IMR-90 (cell line): ENCODE measurements around the gene WBP1L. TPM values are rescaled to one million over a fixed set of nuclear protein-coding genes. Genes with fewer than 3 reads are reported as not detected.

ENCODE experiments used
- ATAC-seq: fragments of 200-7000 bp; cut with Tn5 transposase; 2 replicates; pipeline ENCODE4 v1.9.1; 2020; ENCODE audit warnings: low read depth, mild to moderate bottlenecking, moderate library complexity
- BruUV-seq: library from RNA; stranded (reverse); fragments of 400-500 nt; replicated peaks from 2 replicates; lab custom pipeline; 2021; lab: Mats Ljungman, UMichigan
- CTCF ChIA-PET: fragments of 300-600 bp; formaldehyde crosslinking; extraction: SDS; loops from one replicate; lab custom pipeline; 2021; ENCODE audit warnings: antibody characterized with exemption; lab: Yijun Ruan, JAX
- POLR2A ChIA-PET: fragments of 300-600 bp; sonication (Branson Sonifier 250); formaldehyde crosslinking; loops from one replicate; lab custom pipeline; 2022; ENCODE audit warnings: antibody characterized with exemption; ENCODE audit not compliant: unreplicated experiment; lab: Charles Lee
- DNase-seq: peaks from one replicate; pipeline ENCODE4 v3.0.0; 2013
- H2AFZ ChIP-seq: replicated peaks from 2 replicates; pipeline ENCODE3; 2013; ENCODE audit warnings: low read length, mild to moderate bottlenecking; ENCODE audit not compliant: poor library complexity
- H2AK5ac ChIP-seq: 2 replicates; pipeline ENCODE4 v1.6.1; 2013; ENCODE audit warnings: low read depth, low read length, inconsistent platforms
- H2AK9ac ChIP-seq: replicated peaks from 2 replicates; pipeline ENCODE3; 2013; ENCODE audit warnings: mild to moderate bottlenecking, low read depth, low read length, moderate library complexity; ENCODE audit not compliant: poor library complexity
- H2BK120ac ChIP-seq: 2 replicates; pipeline ENCODE4 v1.6.1; 2013; ENCODE audit warnings: low read depth, low read length, inconsistent platforms
- H2BK15ac ChIP-seq: 3 replicates; pipeline ENCODE4 v1.6.1; 2013; ENCODE audit warnings: low read depth, low read length, inconsistent platforms
- H2BK20ac ChIP-seq: 2 replicates; pipeline ENCODE4 v1.6.1; 2013; ENCODE audit warnings: low read depth, mild to moderate bottlenecking, inconsistent platforms, low read length, moderate library complexity
- H2BK5ac ChIP-seq: 2 replicates; pipeline ENCODE4 v1.6.1; 2013; ENCODE audit warnings: mild to moderate bottlenecking, low read depth, low read length, inconsistent platforms; ENCODE audit not compliant: poor library complexity, severe bottlenecking
- H3K14ac ChIP-seq: replicated peaks from 2 replicates; pipeline ENCODE4 v1.6.1; 2013; ENCODE audit warnings: low read depth, low read length, inconsistent platforms
- H3K18ac ChIP-seq: 2 replicates; pipeline ENCODE4 v1.6.1; 2013; ENCODE audit warnings: low read depth, low read length, control low read depth
- H3K23ac ChIP-seq: 2 replicates; pipeline ENCODE4 v1.6.1; 2013; ENCODE audit warnings: low read depth, low read length, inconsistent platforms
- H3K27ac ChIP-seq: 2 replicates; pipeline ENCODE4 v1.5.1; 2013; ENCODE audit warnings: mild to moderate bottlenecking, control low read depth, low read length; ENCODE audit not compliant: insufficient read depth
- H3K27me3 ChIP-seq: 2 replicates; pipeline ENCODE4 v1.6.1; 2013; ENCODE audit warnings: low read length; ENCODE audit not compliant: control insufficient read depth, insufficient read depth
- H3K36me3 ChIP-seq: 2 replicates; pipeline ENCODE4 v1.6.1; 2013; ENCODE audit warnings: low read length, mixed read lengths; ENCODE audit not compliant: control insufficient read depth, insufficient read depth
- H3K4ac ChIP-seq: 2 replicates; pipeline ENCODE4 v1.6.1; 2013; ENCODE audit warnings: low read depth, low read length, inconsistent platforms
- H3K4me1 ChIP-seq: 2 replicates; pipeline ENCODE4 v1.6.1; 2013; ENCODE audit warnings: low read length, mixed read lengths; ENCODE audit not compliant: control insufficient read depth, insufficient read depth
- H3K4me2 ChIP-seq: 2 replicates; pipeline ENCODE4 v1.6.1; 2013; ENCODE audit warnings: low read depth, mild to moderate bottlenecking, control low read depth, low read length, moderate library complexity
- H3K4me3 ChIP-seq: 2 replicates; pipeline ENCODE4 v1.5.1; 2013; ENCODE audit warnings: low read depth, mild to moderate bottlenecking, control low read depth, low read length, moderate library complexity; ENCODE audit not compliant: insufficient read depth
- H3K56ac ChIP-seq: 2 replicates; pipeline ENCODE4 v1.6.1; 2013; ENCODE audit warnings: low read length, inconsistent platforms; ENCODE audit not compliant: insufficient read depth; ENCODE audit errors: extremely low read depth
- H3K79me1 ChIP-seq, 2 experiments: 2 replicates each; pipeline ENCODE4 v1.6.1; 2013; ENCODE audit warnings: low read length in 2 of 2, inconsistent platforms in 1 of 2, low read depth in 1 of 2
- H3K9ac ChIP-seq: 2 replicates; pipeline ENCODE4 v1.6.1; 2013; ENCODE audit warnings: low read depth, low read length, control low read depth
- H3K9me1 ChIP-seq: 2 replicates; pipeline ENCODE4 v1.6.1; 2013; ENCODE audit warnings: low read length, inconsistent platforms; ENCODE audit not compliant: insufficient read depth
- H3K9me3 ChIP-seq: 2 replicates; pipeline ENCODE4 v1.6.1; 2013; ENCODE audit warnings: low read length; ENCODE audit not compliant: control insufficient read depth, insufficient read depth
- H4K20me1 ChIP-seq: 2 replicates; pipeline ENCODE4 v1.6.1; 2013; ENCODE audit warnings: low read length, inconsistent platforms; ENCODE audit not compliant: insufficient read depth
- H4K5ac ChIP-seq: 2 replicates; pipeline ENCODE4 v1.6.1; 2013; ENCODE audit warnings: mild to moderate bottlenecking, low read depth, low read length, control low read depth
- H4K8ac ChIP-seq, 2 experiments: 2 replicates each; pipeline ENCODE4 v1.6.1; 2013; ENCODE audit warnings: low read depth in 2 of 2, low read length in 2 of 2, control low read depth in 1 of 2, inconsistent platforms in 1 of 2
- H4K91ac ChIP-seq: 2 replicates; pipeline ENCODE4 v1.6.1; 2013; ENCODE audit warnings: low read depth, low read length, inconsistent platforms; ENCODE audit not compliant: insufficient read depth
- BHLHE40 ChIP-seq: fragments of 150-350 bp; IDR thresholded peaks from 2 replicates; pipeline ENCODE4 v1.6.1; 2016; ENCODE audit warnings: mild to moderate bottlenecking, low read depth, low read length
- CEBPB ChIP-seq: IDR thresholded peaks from 2 replicates; pipeline ENCODE4 v1.6.1; 2012; ENCODE audit warnings: low read depth, low read length, improper control_type of control experiment
- CHD1 ChIP-seq: IDR thresholded peaks from 2 replicates; pipeline ENCODE4 v1.6.1; 2012; ENCODE audit warnings: low read depth, low read length, improper control_type of control experiment
- ELK1 ChIP-seq: fragments of 150-350 bp; IDR thresholded peaks from 2 replicates; pipeline ENCODE4 v1.6.1; 2016; ENCODE audit warnings: low read depth, mild to moderate bottlenecking, low read length, moderate library complexity, borderline replicate concordance
- FOS ChIP-seq: fragments of 150-350 bp; IDR thresholded peaks from 2 replicates; pipeline ENCODE4 v1.6.1; 2016; ENCODE audit warnings: low read depth, low read length
- MAFK ChIP-seq: IDR thresholded peaks from 2 replicates; pipeline ENCODE4 v1.6.1; 2012; ENCODE audit warnings: low read depth, low read length, improper control_type of control experiment
- MAZ ChIP-seq: IDR thresholded peaks from 2 replicates; pipeline ENCODE4 v1.6.1; 2012; ENCODE audit warnings: low read depth, mild to moderate bottlenecking, low read length, improper control_type of control experiment, moderate library complexity, borderline replicate concordance
- MXI1 ChIP-seq: IDR thresholded peaks from 2 replicates; pipeline ENCODE4 v1.6.1; 2012; ENCODE audit warnings: low read depth, mild to moderate bottlenecking, low read length, moderate library complexity, borderline replicate concordance
- NFE2L2 ChIP-seq: fragments of 150-350 bp; IDR thresholded peaks from 2 replicates; pipeline ENCODE4 v1.6.1; 2016; ENCODE audit warnings: low read depth, mild to moderate bottlenecking, low read length
- POLR2A ChIP-seq: IDR thresholded peaks from 2 replicates; pipeline ENCODE4 v1.6.1; 2012; ENCODE audit warnings: mild to moderate bottlenecking, low read depth, low read length
- RAD21 ChIP-seq: IDR thresholded peaks from 2 replicates; pipeline ENCODE4 v1.6.1; 2012; ENCODE audit warnings: low read length, improper control_type of control experiment
- RCOR1 ChIP-seq: IDR thresholded peaks from 2 replicates; pipeline ENCODE4 v1.6.1; 2012; ENCODE audit warnings: mild to moderate bottlenecking, low read length, improper control_type of control experiment; ENCODE audit not compliant: insufficient replicate concordance
- RFX5 ChIP-seq: IDR thresholded peaks from 2 replicates; pipeline ENCODE4 v1.8.0; 2012; ENCODE audit warnings: low read depth, mild to moderate bottlenecking, low read length, moderate library complexity
- SMC3 ChIP-seq: fragments of 150-350 bp; IDR thresholded peaks from 2 replicates; pipeline ENCODE4 v1.6.1; 2016; ENCODE audit warnings: low read depth, mild to moderate bottlenecking, antibody characterized with exemption, low read length, moderate library complexity
- WGBS, 2 experiments: methylation state at CpG; one replicate each; pipeline versions ENCODE4 v1.1.5 to v1.1.7; 2013; ENCODE audit warnings: missing lambda C conversion rate in 2 of 2; ENCODE audit not compliant: insufficient read length in 1 of 2; ENCODE audit errors: extremely low coverage in 2 of 2; 5-methylcytosine and 5-hydroxymethylcytosine counted together
- dilution Hi-C: fragments of 300-500 bp; cut with HindIII; formaldehyde crosslinking; loops from one replicate; pipeline ENCODE4 v1.14.3; 2018; ENCODE audit warnings: low sequenced_read_pairs; ENCODE audit not compliant: unreplicated experiment
- in situ Hi-C: fragments of 300-500 bp; cut with MboI; formaldehyde crosslinking; loops from 3 replicates; pipeline ENCODE4 v1.14.3; 2019; ENCODE audit warnings: low sequenced_read_pairs, inconsistent platforms, mixed read lengths
- intact Hi-C: fragments of 100-400 bp; cut with micrococcal nuclease; formaldehyde crosslinking; loops from 2 replicates; pipeline ENCODE4 v1.10.0; 2022
- polyA plus RNA-seq, 3 experiments: library from polyadenylated mRNA; depleted of rRNA; stranded (reverse); fragments of >200 nt; gene quantifications; 2 replicates each; pipeline ENCODE4 v1.2.3, GENCODE V29; 2012; ENCODE audit warnings: low replicate concordance in 1 of 3
- total RNA-seq: library from RNA; depleted of rRNA; stranded (reverse); fragments of >200 nt; gene quantifications from 2 replicates; pipeline ENCODE4 v1.2.3, GENCODE V29; 2012
- TF ChIP-seq, protein P1 (sequence below): conservative IDR thresholded peaks from 2 replicates; pipeline ENCODE4 v1.5.1; 2012; ENCODE audit warnings: mild to moderate bottlenecking, low read depth, low read length, improper control_type of control experiment

Gene WBP1L
- total and polyA plus RNA-seq, 2 of the 4 experiments (the other 2 are of a cell fraction) = 20.7 to 31.0 TPM

GRCh38 chr10:102791754-102792395 lies 48.1 kb downstream of the WBP1L start:
- ChIA-PET POLR2A (no interaction called here), CTCF (no interaction called here)
- BruUV-seq = no TSS peak
- Histone ChIP-seq H2AFZ (no peak overlapping the region), H3K23ac (no peak overlapping the region), H3K4me1 (peaks cover 13% of the 10 kb centered on the region), H3K9me1 (peaks cover 12% of the 10 kb centered on the region), H3K79me1 (peaks cover 34 to 59% of the 10 kb centered on the region in 2 experiments), H4K20me1 (peaks cover 81% of the 10 kb centered on the region), H3K9ac (no peak overlapping the region), H3K56ac (no peak overlapping the region), H2BK20ac (no peak overlapping the region), H3K4me3 (no peak overlapping the region), H3K27ac (no peak overlapping the region), H3K18ac (no peak overlapping the region), H3K36me3 (peaks cover 4% of the 10 kb centered on the region; the same call in 1 of the 2 replicates), H4K91ac (no peak overlapping the region), H3K4ac (no peak overlapping the region), H2AK9ac (no peak overlapping the region), H3K14ac (0 out of 2 replicates have a peak overlapping the region, but pooled peaks have one; percentile 15), H2AK5ac (no peak overlapping the region), H3K27me3 (no peaks in the 10 kb centered on the region; the same call in 1 of the 2 replicates), H2BK5ac (peak overlapping the region; percentile 6), H2BK15ac (no peak overlapping the region), H3K4me2 (no peak overlapping the region), H2BK120ac (no peak overlapping the region), H4K5ac (no peak overlapping the region), H4K8ac (no peak overlapping the region), H3K9me3 (no peaks in the 10 kb centered on the region)
- intact Hi-C loops (no loop called here), in situ Hi-C loops (no loop called here), dilution Hi-C loops (no loop called here)
- TF ChIP-seq CEBPB (no peak), MXI1 (no peak), ELK1 (no peak), MAZ (no peak), BHLHE40 (no peak), FOS (no peak), CHD1 (no peak), NFE2L2 (no peak), MAFK (no peak), RAD21 (no peak), RCOR1 (no peak), POLR2A (no peak), SMC3 (no peak), RFX5 (no peak)
- TF ChIP-seq, protein P1, sequence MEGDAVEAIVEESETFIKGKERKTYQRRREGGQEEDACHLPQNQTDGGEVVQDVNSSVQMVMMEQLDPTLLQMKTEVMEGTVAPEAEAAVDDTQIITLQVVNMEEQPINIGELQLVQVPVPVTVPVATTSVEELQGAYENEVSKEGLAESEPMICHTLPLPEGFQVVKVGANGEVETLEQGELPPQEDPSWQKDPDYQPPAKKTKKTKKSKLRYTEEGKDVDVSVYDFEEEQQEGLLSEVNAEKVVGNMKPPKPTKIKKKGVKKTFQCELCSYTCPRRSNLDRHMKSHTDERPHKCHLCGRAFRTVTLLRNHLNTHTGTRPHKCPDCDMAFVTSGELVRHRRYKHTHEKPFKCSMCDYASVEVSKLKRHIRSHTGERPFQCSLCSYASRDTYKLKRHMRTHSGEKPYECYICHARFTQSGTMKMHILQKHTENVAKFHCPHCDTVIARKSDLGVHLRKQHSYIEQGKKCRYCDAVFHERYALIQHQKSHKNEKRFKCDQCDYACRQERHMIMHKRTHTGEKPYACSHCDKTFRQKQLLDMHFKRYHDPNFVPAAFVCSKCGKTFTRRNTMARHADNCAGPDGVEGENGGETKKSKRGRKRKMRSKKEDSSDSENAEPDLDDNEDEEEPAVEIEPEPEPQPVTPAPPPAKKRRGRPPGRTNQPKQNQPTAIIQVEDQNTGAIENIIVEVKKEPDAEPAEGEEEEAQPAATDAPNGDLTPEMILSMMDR = no peak
- 50% methylated on average over 1 of the region's 8 CpGs; no CpG with 5 or more reads in 1 of the 2 experiments for WGBS, 2 experiments
- ATAC-seq (peak; percentile 29; the same call in 1 of the 2 replicates), DNase-seq (no peak)
